HuH-7 (cell line): ENCODE data around the gene ITGB2.
A peak's percentile ranks its signal among the peaks of the same experiment; 100 is the strongest.

Source experiments
- DNase-seq: peaks from one replicate; pipeline ENCODE4 v3.0.0; 2011; ENCODE audit warnings: low spot score

Gene ITGB2

GRCh38 chr21:44955141-44955797 is 34.6 kb upstream of the ITGB2 start:
- no peak for DNase-seq

- DNase-seq, result no peak
Observed at GRCh38 chr21:44954281-44954771, 33.6 kb upstream of the ITGB2 start.

- no peak for DNase-seq
Observed at GRCh38 chr21:44953628-44954021, 32.9 kb upstream of the ITGB2 start.

- DNase-seq, result no peak
Observed at GRCh38 chr21:44952929-44953627, 32.4 kb upstream of the ITGB2 start.

GRCh38 chr21:44952116-44952928 is 31.6 kb upstream of the ITGB2 start:
- no peak for DNase-seq

- DNase-seq, result no peak
Observed at GRCh38 chr21:44951186-44951915, 30.7 kb upstream of the ITGB2 start.

- DNase-seq, result no peak
Observed at GRCh38 chr21:44950351-44950750, 29.7 kb upstream of the ITGB2 start.

- peak; percentile 98 for DNase-seq
Observed at GRCh38 chr21:44949779-44950198, 29.1 kb upstream of the ITGB2 start.

GRCh38 chr21:44949161-44949778 is 28.6 kb upstream of the ITGB2 start:
- no peak for DNase-seq

GRCh38 chr21:44948426-44949120 is 27.9 kb upstream of the ITGB2 start:
- no peak for DNase-seq

GRCh38 chr21:44947930-44948331 is 27.2 kb upstream of the ITGB2 start:
- DNase-seq, result no peak

GRCh38 chr21:44947111-44947929 is 26.6 kb upstream of the ITGB2 start:
- no peak for DNase-seq

GRCh38 chr21:44946254-44947041 is 25.7 kb upstream of the ITGB2 start:
- no peak for DNase-seq

GRCh38 chr21:44944596-44944995 is 23.9 kb upstream of the ITGB2 start:
- no peak for DNase-seq

- DNase-seq, result no peak
Observed at GRCh38 chr21:44943686-44944550, 23.2 kb upstream of the ITGB2 start.

GRCh38 chr21:44943005-44943685 is 22.4 kb upstream of the ITGB2 start:
- DNase-seq, result no peak

- DNase-seq, result no peak
Observed at GRCh38 chr21:44942566-44942965, 21.9 kb upstream of the ITGB2 start.

GRCh38 chr21:44941567-44941966 is 20.9 kb upstream of the ITGB2 start:
- DNase-seq, result no peak
